ENCODE measurements around the gene PRSS23.

- TF ChIP-seq CTCF (conservative IDR thresholded peaks at IDR 0.05 in 1 of 2, IDR thresholded peaks at IDR 0.05 in 1 of 2; ENCODE audit: extremely low read depth in 1 of 2, insufficient read depth in 1 of 2, low read depth in 1 of 2, low read length in 2 of 2) (no peak), EZH2 (IDR thresholded peaks at IDR 0.05; ENCODE audit: borderline replicate concordance, low read length) (no peak)
Observed at GRCh38 chr11:86760577-86760976, 39.8 kb upstream of the PRSS23 start.

Measured in mammary epithelial cell (primary cell).